IMR-90 (cell line): ENCODE results near the gene PHACTR2. TPM values are rescaled to one million over a fixed set of nuclear protein-coding genes. Genes with fewer than 3 reads are reported as not detected.

Source experiments
- ATAC-seq: fragments of 200-7000 bp; cut with Tn5 transposase; 2 replicates; pipeline ENCODE4 v1.9.1; 2020; ENCODE audit warnings: low read depth, mild to moderate bottlenecking, moderate library complexity
- BruUV-seq: library from RNA; stranded (reverse); fragments of 400-500 nt; replicated peaks from 2 replicates; lab custom pipeline; 2021; lab: Mats Ljungman, UMichigan
- CTCF ChIA-PET: fragments of 300-600 bp; formaldehyde crosslinking; extraction: SDS; loops from one replicate; lab custom pipeline; 2021; ENCODE audit warnings: antibody characterized with exemption; lab: Yijun Ruan, JAX
- POLR2A ChIA-PET: fragments of 300-600 bp; sonication (Branson Sonifier 250); formaldehyde crosslinking; loops from one replicate; lab custom pipeline; 2022; ENCODE audit warnings: antibody characterized with exemption; ENCODE audit not compliant: unreplicated experiment; lab: Charles Lee
- DNase-seq: peaks from one replicate; pipeline ENCODE4 v3.0.0; 2013
- H2AFZ ChIP-seq: replicated peaks from 2 replicates; pipeline ENCODE3; 2013; ENCODE audit warnings: low read length, mild to moderate bottlenecking; ENCODE audit not compliant: poor library complexity
- H2AK5ac ChIP-seq: 2 replicates; pipeline ENCODE4 v1.6.1; 2013; ENCODE audit warnings: low read depth, low read length, inconsistent platforms
- H2AK9ac ChIP-seq: replicated peaks from 2 replicates; pipeline ENCODE3; 2013; ENCODE audit warnings: mild to moderate bottlenecking, low read depth, low read length, moderate library complexity; ENCODE audit not compliant: poor library complexity
- H2BK120ac ChIP-seq: 2 replicates; pipeline ENCODE4 v1.6.1; 2013; ENCODE audit warnings: low read depth, low read length, inconsistent platforms
- H2BK15ac ChIP-seq: 3 replicates; pipeline ENCODE4 v1.6.1; 2013; ENCODE audit warnings: low read depth, low read length, inconsistent platforms
- H2BK20ac ChIP-seq: 2 replicates; pipeline ENCODE4 v1.6.1; 2013; ENCODE audit warnings: low read depth, mild to moderate bottlenecking, inconsistent platforms, low read length, moderate library complexity
- H2BK5ac ChIP-seq: 2 replicates; pipeline ENCODE4 v1.6.1; 2013; ENCODE audit warnings: mild to moderate bottlenecking, low read depth, low read length, inconsistent platforms; ENCODE audit not compliant: poor library complexity, severe bottlenecking
- H3K14ac ChIP-seq: replicated peaks from 2 replicates; pipeline ENCODE4 v1.6.1; 2013; ENCODE audit warnings: low read depth, low read length, inconsistent platforms
- H3K18ac ChIP-seq: 2 replicates; pipeline ENCODE4 v1.6.1; 2013; ENCODE audit warnings: low read depth, low read length, control low read depth
- H3K23ac ChIP-seq: 2 replicates; pipeline ENCODE4 v1.6.1; 2013; ENCODE audit warnings: low read depth, low read length, inconsistent platforms
- H3K27ac ChIP-seq: 2 replicates; pipeline ENCODE4 v1.5.1; 2013; ENCODE audit warnings: mild to moderate bottlenecking, control low read depth, low read length; ENCODE audit not compliant: insufficient read depth
- H3K27me3 ChIP-seq: 2 replicates; pipeline ENCODE4 v1.6.1; 2013; ENCODE audit warnings: low read length; ENCODE audit not compliant: control insufficient read depth, insufficient read depth
- H3K36me3 ChIP-seq: 2 replicates; pipeline ENCODE4 v1.6.1; 2013; ENCODE audit warnings: low read length, mixed read lengths; ENCODE audit not compliant: control insufficient read depth, insufficient read depth
- H3K4ac ChIP-seq: 2 replicates; pipeline ENCODE4 v1.6.1; 2013; ENCODE audit warnings: low read depth, low read length, inconsistent platforms
- H3K4me1 ChIP-seq: 2 replicates; pipeline ENCODE4 v1.6.1; 2013; ENCODE audit warnings: low read length, mixed read lengths; ENCODE audit not compliant: control insufficient read depth, insufficient read depth
- H3K4me2 ChIP-seq: 2 replicates; pipeline ENCODE4 v1.6.1; 2013; ENCODE audit warnings: low read depth, mild to moderate bottlenecking, control low read depth, low read length, moderate library complexity
- H3K4me3 ChIP-seq: 2 replicates; pipeline ENCODE4 v1.5.1; 2013; ENCODE audit warnings: low read depth, mild to moderate bottlenecking, control low read depth, low read length, moderate library complexity; ENCODE audit not compliant: insufficient read depth
- H3K56ac ChIP-seq: 2 replicates; pipeline ENCODE4 v1.6.1; 2013; ENCODE audit warnings: low read length, inconsistent platforms; ENCODE audit not compliant: insufficient read depth; ENCODE audit errors: extremely low read depth
- H3K79me1 ChIP-seq, 2 experiments: 2 replicates each; pipeline ENCODE4 v1.6.1; 2013; ENCODE audit warnings: low read length in 2 of 2, inconsistent platforms in 1 of 2, low read depth in 1 of 2
- H3K9ac ChIP-seq: 2 replicates; pipeline ENCODE4 v1.6.1; 2013; ENCODE audit warnings: low read depth, low read length, control low read depth
- H3K9me1 ChIP-seq: 2 replicates; pipeline ENCODE4 v1.6.1; 2013; ENCODE audit warnings: low read length, inconsistent platforms; ENCODE audit not compliant: insufficient read depth
- H3K9me3 ChIP-seq: 2 replicates; pipeline ENCODE4 v1.6.1; 2013; ENCODE audit warnings: low read length; ENCODE audit not compliant: control insufficient read depth, insufficient read depth
- H4K20me1 ChIP-seq: 2 replicates; pipeline ENCODE4 v1.6.1; 2013; ENCODE audit warnings: low read length, inconsistent platforms; ENCODE audit not compliant: insufficient read depth
- H4K5ac ChIP-seq: 2 replicates; pipeline ENCODE4 v1.6.1; 2013; ENCODE audit warnings: mild to moderate bottlenecking, low read depth, low read length, control low read depth
- H4K8ac ChIP-seq, 2 experiments: 2 replicates each; pipeline ENCODE4 v1.6.1; 2013; ENCODE audit warnings: low read depth in 2 of 2, low read length in 2 of 2, control low read depth in 1 of 2, inconsistent platforms in 1 of 2
- H4K91ac ChIP-seq: 2 replicates; pipeline ENCODE4 v1.6.1; 2013; ENCODE audit warnings: low read depth, low read length, inconsistent platforms; ENCODE audit not compliant: insufficient read depth
- MXI1 ChIP-seq: IDR thresholded peaks from 2 replicates; pipeline ENCODE4 v1.6.1; 2012; ENCODE audit warnings: low read depth, mild to moderate bottlenecking, low read length, moderate library complexity, borderline replicate concordance
- RFX5 ChIP-seq: IDR thresholded peaks from 2 replicates; pipeline ENCODE4 v1.8.0; 2012; ENCODE audit warnings: low read depth, mild to moderate bottlenecking, low read length, moderate library complexity
- SMC3 ChIP-seq: fragments of 150-350 bp; IDR thresholded peaks from 2 replicates; pipeline ENCODE4 v1.6.1; 2016; ENCODE audit warnings: low read depth, mild to moderate bottlenecking, antibody characterized with exemption, low read length, moderate library complexity
- WGBS, 2 experiments: methylation state at CpG; one replicate each; pipeline versions ENCODE4 v1.1.5 to v1.1.7; 2013; ENCODE audit warnings: missing lambda C conversion rate in 2 of 2; ENCODE audit not compliant: insufficient read length in 1 of 2; ENCODE audit errors: extremely low coverage in 2 of 2; 5-methylcytosine and 5-hydroxymethylcytosine counted together
- dilution Hi-C: fragments of 300-500 bp; cut with HindIII; formaldehyde crosslinking; loops from one replicate; pipeline ENCODE4 v1.14.3; 2018; ENCODE audit warnings: low sequenced_read_pairs; ENCODE audit not compliant: unreplicated experiment
- in situ Hi-C: fragments of 300-500 bp; cut with MboI; formaldehyde crosslinking; loops from 3 replicates; pipeline ENCODE4 v1.14.3; 2019; ENCODE audit warnings: low sequenced_read_pairs, inconsistent platforms, mixed read lengths
- intact Hi-C: fragments of 100-400 bp; cut with micrococcal nuclease; formaldehyde crosslinking; loops from 2 replicates; pipeline ENCODE4 v1.10.0; 2022
- polyA plus RNA-seq, 3 experiments: library from polyadenylated mRNA; depleted of rRNA; stranded (reverse); fragments of >200 nt; gene quantifications; 2 replicates each; pipeline ENCODE4 v1.2.3, GENCODE V29; 2012; ENCODE audit warnings: low replicate concordance in 1 of 3
- total RNA-seq: library from RNA; depleted of rRNA; stranded (reverse); fragments of >200 nt; gene quantifications from 2 replicates; pipeline ENCODE4 v1.2.3, GENCODE V29; 2012

Gene PHACTR2
- total and polyA plus RNA-seq, 2 of the 4 experiments (the other 2 are of a cell fraction) = 14.5 to 74.2 TPM

- CTCF ChIA-PET = interaction anchor here (0.7 kb wide), 1 partner anchor 1285 kb away, joined by 6 read pairs; no protein-coding TSS in a partner anchor
- BruUV-seq = no TSS peak
- ATAC-seq = no peak
Observed at GRCh38 chr6:143759666-143760065, 81.9 kb downstream of the PHACTR2 start.

More at GRCh38 chr6:143759666-143760065, 81.9 kb downstream of the PHACTR2 start:
- no peak overlapping the region for H4K5ac ChIP-seq
- no peak overlapping the region for H3K23ac ChIP-seq
- TF ChIP-seq RFX5 = no peak
- no peak for TF ChIP-seq SMC3
- TF ChIP-seq MXI1 = no peak
- no peak overlapping the region for H4K8ac ChIP-seq
- H3K36me3 ChIP-seq = peaks cover 28% of the 10 kb centered on the region
- no peak overlapping the region for H2BK20ac ChIP-seq
- H2BK120ac ChIP-seq = no peak overlapping the region
- no peak overlapping the region for H3K9ac ChIP-seq
- no peak overlapping the region for H4K91ac ChIP-seq
- no peak overlapping the region for H3K56ac ChIP-seq
- no peak overlapping the region for H3K4me3 ChIP-seq
- no peaks in the 10 kb centered on the region for H3K9me3 ChIP-seq
- H3K9me1 ChIP-seq = peaks cover 13% of the 10 kb centered on the region
- H3K4me1 ChIP-seq = no peaks in the 10 kb centered on the region
- DNase-seq = peak; percentile 41
- H3K27me3 ChIP-seq = no peaks in the 10 kb centered on the region
- H3K14ac ChIP-seq = no peak overlapping the region
- intact Hi-C loops (no loop called here), dilution Hi-C loops (no loop called here), in situ Hi-C loops (no loop called here)
- H3K79me1 ChIP-seq = peaks cover 12 to 26% of the 10 kb centered on the region in 2 experiments
- no peak overlapping the region for H2BK15ac ChIP-seq
- H2BK5ac ChIP-seq = no peak overlapping the region
- WGBS, 2 experiments = 80% methylated on average over 1 of the region's 3 CpGs; no CpG with 5 or more reads in 1 of the 2 experiments
- H4K20me1 ChIP-seq = no peaks in the 10 kb centered on the region
- H2AK9ac ChIP-seq = no peak overlapping the region
- POLR2A ChIA-PET = interaction anchor here (0.6 kb wide), 2 partner anchors 183 to 742 kb away, joined by 3 to 6 read pairs; no protein-coding TSS in a partner anchor
- H2AFZ ChIP-seq = no peak overlapping the region
- no peak overlapping the region for H3K27ac ChIP-seq
- H3K4ac ChIP-seq = no peak overlapping the region
- no peak overlapping the region for H3K18ac ChIP-seq
- H3K4me2 ChIP-seq = no peak overlapping the region
- no peak overlapping the region for H2AK5ac ChIP-seq
